ENCODE data around the gene CHAD. TPM values are rescaled to one million over a fixed set of nuclear protein-coding genes. Genes with fewer than 3 reads are reported as not detected.

CHAD gene
- total RNA-seq, 2 experiments from 2014 or later, result not detected

GRCh38 chr17:50480854-50481490 lies 12.3 kb upstream of the CHAD start:
- H3K27ac ChIP-seq (ENCODE audit: low read depth, low read length, poor library complexity, severe bottlenecking), result no peak overlapping the region
- H3K4me2 ChIP-seq (ENCODE audit: low read length), result no peak overlapping the region
- H2AFZ ChIP-seq (ENCODE audit: low read length), result no peak overlapping the region
- H3K4me3 ChIP-seq (ENCODE audit: low read depth, low read length, poor library complexity, severe bottlenecking), result no peak overlapping the region
- BruUV-seq (replicated peaks), result TSS peak; percentile 55
- H3K9me2 ChIP-seq (ENCODE audit: insufficient read depth, low read length), result no peaks in the 10 kb centered on the region
- peaks cover 39% of the 10 kb centered on the region for H3K36me3 ChIP-seq (ENCODE audit: insufficient read depth, low read length)
- intact Hi-C loops (cut with micrococcal nuclease; ENCODE audit: unreplicated experiment), result loop anchor here (10.0 kb wide), 1 partner anchor 224 kb away; the partner anchor contains the start of gene ANKRD40
- ChIA-PET CTCF (ENCODE audit: unreplicated experiment) (no interaction called here), POLR2A (no interaction called here)
- TF ChIP-seq EZH2phosphoT487 (IDR thresholded peaks at IDR 0.05; ENCODE audit: borderline replicate concordance, low read depth, low read length) (no peak), CTCF (conservative IDR thresholded peaks at IDR 0.05; ENCODE audit: low read length) (peak; percentile 27; the same call in 1 of the 2 replicates)
- peaks cover 3% of the 10 kb centered on the region; the same call in 1 of the 2 replicates for H3K79me2 ChIP-seq (ENCODE audit: insufficient read depth, low read depth, low read length)
- no peak for DNase-seq (ENCODE audit: low spot score)
- H3K4me1 ChIP-seq (ENCODE audit: insufficient read depth, low read length, poor library complexity, severe bottlenecking), result peaks cover 16% of the 10 kb centered on the region
- no peaks in the 10 kb centered on the region for H3K9me3 ChIP-seq (ENCODE audit: low read length)
- no peaks in the 10 kb centered on the region for H4K20me1 ChIP-seq (ENCODE audit: insufficient read depth, low read length)

- CTCF ChIA-PET (ENCODE audit: unreplicated experiment), result no interaction called here
- Histone ChIP-seq H3K36me3 (ENCODE audit: insufficient read depth, low read length) (peaks cover 32% of the 10 kb centered on the region), H3K9me2 (ENCODE audit: insufficient read depth, low read length) (no peaks in the 10 kb centered on the region), H3K9me3 (ENCODE audit: low read length) (no peaks in the 10 kb centered on the region), H3K4me2 (ENCODE audit: low read length) (peak overlapping the region; percentile 100), H3K27ac (ENCODE audit: low read depth, low read length, poor library complexity, severe bottlenecking) (no peak overlapping the region), H4K20me1 (ENCODE audit: insufficient read depth, low read length) (no peaks in the 10 kb centered on the region), H3K79me2 (ENCODE audit: insufficient read depth, low read depth, low read length) (peaks cover 3% of the 10 kb centered on the region; the same call in 1 of the 2 replicates), H3K4me3 (ENCODE audit: low read depth, low read length, poor library complexity, severe bottlenecking) (peak overlapping the region; percentile 93), H3K4me1 (ENCODE audit: insufficient read depth, low read length, poor library complexity, severe bottlenecking) (peaks cover 16% of the 10 kb centered on the region), H2AFZ (ENCODE audit: low read length) (no peak overlapping the region)
- no peak for DNase-seq (ENCODE audit: low spot score)
- no TSS peak for BruUV-seq (replicated peaks)
- intact Hi-C loops (cut with micrococcal nuclease; ENCODE audit: unreplicated experiment), result loop anchor here (10.0 kb wide), 1 partner anchor 225 kb away; the partner anchor contains the start of gene ANKRD40
- TF ChIP-seq CTCF (conservative IDR thresholded peaks at IDR 0.05; ENCODE audit: low read length), result no peak
- TF ChIP-seq EZH2phosphoT487 (IDR thresholded peaks at IDR 0.05; ENCODE audit: borderline replicate concordance, low read depth, low read length), result no peak
- POLR2A ChIA-PET, result no interaction called here
Observed at GRCh38 chr17:50480142-50480764, 11.6 kb upstream of the CHAD start.
